Astrocyte of the hippocampus (primary cell): Measurements from ENCODE around the gene RIT2.
A peak's percentile ranks its signal among the peaks of the same experiment; 100 is the strongest.
"Not testable (repeated sequence)": the region's sequence is repeated elsewhere in the genome, so short reads cannot be mapped to it uniquely, and the experiment has no call there.

ENCODE experiments used
- DNase-seq: peaks from one replicate; pipeline ENCODE4 v3.0.0; 2011; ENCODE audit warnings: low read depth, low spot score

Gene RIT2

GRCh38 chr18:42760290-42760689 is 355.2 kb downstream of the RIT2 start:
- DNase-seq: no peak

GRCh38 chr18:42758852-42759251 is 356.6 kb downstream of the RIT2 start:
- DNase-seq: no peak

GRCh38 chr18:42756214-42756613 is 359.3 kb downstream of the RIT2 start:
- no peak for DNase-seq

- no peak for DNase-seq
These were observed 362.6 kb downstream of the RIT2 start for GRCh38 chr18:42752916-42753315.

GRCh38 chr18:42746794-42747193 is 368.7 kb downstream of the RIT2 start:
- no peak for DNase-seq

GRCh38 chr18:42745931-42746330 is 369.6 kb downstream of the RIT2 start:
- DNase-seq: no peak

GRCh38 chr18:42745171-42745570 is 370.3 kb downstream of the RIT2 start:
- DNase-seq: no peak

GRCh38 chr18:42743373-42744138 is 371.9 kb downstream of the RIT2 start:
- DNase-seq: no peak

- no peak for DNase-seq
These were observed 372.5 kb downstream of the RIT2 start for GRCh38 chr18:42742969-42743368.

GRCh38 chr18:42742474-42742873 is 373.0 kb downstream of the RIT2 start:
- DNase-seq: no peak

GRCh38 chr18:42741805-42742347 is 373.6 kb downstream of the RIT2 start:
- DNase-seq: not testable (repeated sequence)

- not testable (repeated sequence) for DNase-seq
These were observed 374.2 kb downstream of the RIT2 start for GRCh38 chr18:42741299-42741698.

GRCh38 chr18:42736074-42736473 is 379.4 kb downstream of the RIT2 start:
- DNase-seq: peak; percentile 14

GRCh38 chr18:42734520-42734919 is 381.0 kb downstream of the RIT2 start:
- DNase-seq: no peak

GRCh38 chr18:42730272-42730671 is 385.2 kb downstream of the RIT2 start:
- peak; percentile 9 for DNase-seq

- DNase-seq: no peak
These were observed 396.3 kb downstream of the RIT2 start for GRCh38 chr18:42719221-42719620.

GRCh38 chr18:42712065-42712464 is 403.4 kb downstream of the RIT2 start:
- no peak for DNase-seq

- DNase-seq: no peak
These were observed 408.4 kb downstream of the RIT2 start for GRCh38 chr18:42707080-42707479.

- no peak for DNase-seq
These were observed 408.9 kb downstream of the RIT2 start for GRCh38 chr18:42706618-42707017.

- DNase-seq: no peak
These were observed 409.4 kb downstream of the RIT2 start for GRCh38 chr18:42706029-42706608.
